HepG2 (cell line): ENCODE data around the gene DNAJC1. TPM values are rescaled to one million over a fixed set of nuclear protein-coding genes. Genes with fewer than 3 reads are reported as not detected.

ENCODE experiments used
- ATAC-seq: fragments of 200-7000 bp; cut with Tn5 transposase; 3 replicates; pipeline ENCODE4 v1.9.1; 2020; ENCODE audit warnings: mild to moderate bottlenecking, moderate library complexity
- BruUV-seq: library from RNA; stranded (reverse); fragments of 400-500 nt; replicated peaks from 2 replicates; lab custom pipeline; 2021; lab: Mats Ljungman, UMichigan
- CTCF ChIA-PET: fragments of 300-600 bp; formaldehyde crosslinking; extraction: SDS; loops from one replicate; lab custom pipeline; 2021; ENCODE audit warnings: low total read pairs, inconsistent platforms, low intra/inter-chr PET ratio; lab: Yijun Ruan, JAX
- POLR2A ChIA-PET: fragments of 350-600 bp; sonication (Branson Sonifier 250); formaldehyde crosslinking; loops from one replicate; lab custom pipeline; 2020; ENCODE audit warnings: antibody characterized with exemption, inconsistent platforms; lab: Yijun Ruan, JAX
- DNase-seq: peaks from one replicate; pipeline ENCODE4 v3.0.0-alpha.2; 2015; ENCODE audit warnings: low spot score
- FAIRE-seq: peaks from 3 replicates; lab custom pipeline; 2011; peaks lifted over from hg19 to GRCh38; lab: Jason Lieb, UNC
- H2AFZ ChIP-seq: one replicate; pipeline ENCODE4 v1.6.1; 2011; ENCODE audit warnings: low read length, inconsistent platforms
- H3K27ac ChIP-seq: fragments of 300-600 bp; 3 replicates; pipeline ENCODE4 v1.8.0; 2011; ENCODE audit warnings: mixed run types, mild to moderate bottlenecking, mixed read lengths, low read length, inconsistent platforms; ENCODE audit not compliant: insufficient read depth; ENCODE audit errors: extremely low read length
- H3K27me3 ChIP-seq, 2 experiments: fragments of 200-600 bp in 1 of 2; 2 replicates in 1 of 2; 3 replicates in 1 of 2; pipeline versions ENCODE4 v1.6.0 to v1.8.0; 2011; ENCODE audit warnings: low read length in 2 of 2, mild to moderate bottlenecking in 2 of 2, moderate library complexity in 2 of 2, inconsistent platforms in 1 of 2; ENCODE audit not compliant: insufficient read depth in 2 of 2, control insufficient read depth in 1 of 2
- H3K36me3 ChIP-seq, 2 experiments: fragments of 200-600 bp in 1 of 2; replicated peaks in 1 of 2; 2 replicates in 1 of 2; 3 replicates in 1 of 2; pipeline versions ENCODE4 v1.5.1 to v1.8.0; 2011; ENCODE audit warnings: low read length in 2 of 2, inconsistent platforms in 1 of 2; ENCODE audit not compliant: insufficient read depth in 2 of 2, control insufficient read depth in 1 of 2
- H3K4me1 ChIP-seq: 2 replicates; pipeline ENCODE4 v1.5.1; 2012; ENCODE audit warnings: low read length, inconsistent platforms; ENCODE audit not compliant: insufficient read depth
- H3K4me2 ChIP-seq: 2 replicates; pipeline ENCODE4 v1.6.0; 2011; ENCODE audit warnings: low read depth, low read length, inconsistent platforms
- H3K4me3 ChIP-seq, 3 experiments: fragments of 200-600 bp in 1 of 3; sonication (generic), shearing (Covaris generic) in 1 of 3; replicated peaks in 1 of 3; 2 replicates each; pipeline ENCODE4 v1.5.1; 2011 to 2016; ENCODE audit warnings: low read length in 3 of 3, inconsistent platforms in 2 of 3, low read depth in 2 of 3, mild to moderate bottlenecking in 2 of 3, control low read depth in 1 of 3, mixed read lengths in 1 of 3; ENCODE audit not compliant: insufficient read depth in 1 of 3
- H3K79me2 ChIP-seq: one replicate; pipeline ENCODE4 v1.6.1; 2011; ENCODE audit warnings: low read length, inconsistent platforms; ENCODE audit not compliant: insufficient read depth
- H3K9ac ChIP-seq: 2 replicates; pipeline ENCODE4 v1.6.0; 2011; ENCODE audit warnings: mild to moderate bottlenecking, low read depth, low read length, inconsistent platforms; ENCODE audit not compliant: insufficient read depth
- H3K9me3 ChIP-seq: 2 replicates; pipeline ENCODE4 v1.5.1; 2012; ENCODE audit warnings: mild to moderate bottlenecking, low read length
- H4K20me1 ChIP-seq: 2 replicates; pipeline ENCODE4 v1.6.0; 2011; ENCODE audit warnings: inconsistent platforms, mild to moderate bottlenecking, low read length, moderate library complexity; ENCODE audit not compliant: insufficient read depth
- GPBP1L1 ChIP-seq: sonication (generic); formaldehyde crosslinking; IDR thresholded peaks from 2 replicates; pipeline ENCODE4 v1.5.0; 2020; ENCODE audit warnings: mild to moderate bottlenecking, missing genetic modification reagents
- HNRNPL ChIP-seq: fragments of 200-400 bp; formaldehyde crosslinking; IDR thresholded peaks from 2 replicates; pipeline ENCODE4 v1.6.1; 2017; ENCODE audit warnings: mild to moderate bottlenecking, low read depth, low read length
- LCORL ChIP-seq, 2 experiments: fragments of 450-650 bp in 1 of 2; sonication (generic) in 1 of 2; formaldehyde crosslinking in 1 of 2; IDR thresholded peaks; 2 replicates each; pipeline versions ENCODE4 v1.5.0 to v1.6.1; 2017 to 2020; ENCODE audit warnings: antibody characterized with exemption in 1 of 2, missing genetic modification reagents in 1 of 2
- MLLT10 ChIP-seq: sonication (generic); formaldehyde crosslinking; IDR thresholded peaks from 2 replicates; pipeline ENCODE4 v1.4.0; 2020; ENCODE audit warnings: missing genetic modification reagents
- ZNF282 ChIP-seq: fragments of 450-650 bp; IDR thresholded peaks from 2 replicates; pipeline ENCODE4 v1.6.1; 2018; ENCODE audit not compliant: partially characterized antibody
- ZNF713 ChIP-seq: sonication (generic); formaldehyde crosslinking; IDR thresholded peaks from 2 replicates; pipeline ENCODE4 v1.4.0; 2020; ENCODE audit warnings: mild to moderate bottlenecking, missing genetic modification reagents
- ZNF83 ChIP-seq: sonication (generic); formaldehyde crosslinking; IDR thresholded peaks from 2 replicates; pipeline ENCODE4 v1.4.0; 2020; ENCODE audit warnings: missing genetic modification reagents, mild to moderate bottlenecking, borderline replicate concordance
- ZNF839 ChIP-seq: sonication (generic); formaldehyde crosslinking; IDR thresholded peaks from 2 replicates; pipeline ENCODE4 v1.4.0; 2020; ENCODE audit warnings: missing genetic modification reagents, mild to moderate bottlenecking, borderline replicate concordance
- ZXDC ChIP-seq: sonication (generic); formaldehyde crosslinking; IDR thresholded peaks from 2 replicates; pipeline ENCODE4 v1.5.0; 2020; ENCODE audit warnings: mild to moderate bottlenecking, missing genetic modification reagents
- WGBS: methylation state at CpG from one replicate; pipeline ENCODE4 v1.1.6; 2017; ENCODE audit warnings: low lambda C conversion rate; 5-methylcytosine and 5-hydroxymethylcytosine counted together
- in situ Hi-C: cut with HindIII; loops from 2 replicates; pipeline ENCODE4 v1.10.0; 2017; ENCODE audit warnings: low pct_unique_long_range_greater_than_20kb; ENCODE audit not compliant: extremely low pct_ligation_motif_present
- intact Hi-C: fragments of 100-400 bp; cut with micrococcal nuclease; formaldehyde crosslinking; loops from one replicate; pipeline ENCODE4 v1.10.0; 2022; ENCODE audit not compliant: unreplicated experiment
- polyA plus RNA-seq, 8 experiments: library from polyadenylated mRNA; depleted of rRNA in 3 of 8; stranded (reverse) in 7 of 8; unstranded in 1 of 8; fragments of >200 nt; fragmentation: Illumina TruSeq in 4 of 8; extraction: Trizol in 4 of 8; gene quantifications; 2 replicates each; pipeline versions ENCODE4 v1.2.1 to v1.2.3, GENCODE V29; 2011 to 2016; ENCODE audit warnings: low read depth in 4 of 8, missing spikeins in 1 of 8, mixed read lengths in 1 of 8; ENCODE audit not compliant: insufficient read depth in 1 of 8
- total RNA-seq, 5 experiments: library from RNA; depleted of rRNA; stranded (reverse); fragments of >200 nt; fragmentation: Illumina TruSeq; extraction: Trizol; gene quantifications; 2 replicates each; pipeline ENCODE4 v1.2.3, GENCODE V29; 2016; ENCODE audit warnings: low read depth in 1 of 5

DNAJC1 gene
- total and polyA plus RNA-seq, 2 of the 13 experiments (the other 11 are each of a cell fraction or from before 2014, with no cell fraction given): 9.9 to 16.6 TPM

- Histone ChIP-seq H3K9ac (no peak overlapping the region), H3K4me2 (no peak overlapping the region), H3K9me3 (no peaks in the 10 kb centered on the region), H3K27ac (no peak overlapping the region), H3K27me3 (no peaks in the 10 kb centered on the region), H4K20me1 (no peaks in the 10 kb centered on the region), H3K4me1 (no peaks in the 10 kb centered on the region), H3K36me3 (no peaks in the 10 kb centered on the region), H3K79me2 (no peaks in the 10 kb centered on the region), H2AFZ (no peak overlapping the region), H3K4me3 (no peak overlapping the region)
- CTCF ChIA-PET: no interaction called here
- 71% methylated on average over 5 of the region's 5 CpGs for WGBS
- in situ Hi-C loops: no loop called here
- no peak for TF ChIP-seq LCORL (IDR thresholded peaks at IDR 0.05)
- no peak for TF ChIP-seq LCORL (CRISPR knock-in tag; IDR thresholded peaks at IDR 0.05)
- TF ChIP-seq ZXDC (CRISPR knock-in tag): no peak
- TF ChIP-seq ZNF839: no peak
- TF ChIP-seq HNRNPL: no peak
- FAIRE-seq: no peak
- DNase-seq: no peak
- BruUV-seq: no TSS peak
- intact Hi-C loops: no loop called here
- ATAC-seq: no peak
- POLR2A ChIA-PET: no interaction called here
These were observed 114.6 kb downstream of the DNAJC1 start for GRCh38 chr10:21888959-21889358.

- no TSS peak for BruUV-seq
- Histone ChIP-seq H3K27ac (no peak overlapping the region), H3K9me3 (no peaks in the 10 kb centered on the region), H3K36me3 (no peaks in the 10 kb centered on the region), H3K4me1 (no peaks in the 10 kb centered on the region), H3K79me2 (no peaks in the 10 kb centered on the region), H3K27me3 (no peaks in the 10 kb centered on the region), H3K4me3 (no peak overlapping the region), H3K9ac (no peak overlapping the region), H3K4me2 (no peak overlapping the region), H2AFZ (no peak overlapping the region), H4K20me1 (no peaks in the 10 kb centered on the region)
- no peak for ATAC-seq
- DNase-seq: no peak
- ChIA-PET POLR2A (no interaction called here), CTCF (no interaction called here)
- intact Hi-C loops: no loop called here
- FAIRE-seq: no peak
- in situ Hi-C loops: no loop called here
- no peak for TF ChIP-seq ZNF713 (CRISPR knock-in tag)
- no peak for TF ChIP-seq MLLT10 (CRISPR knock-in tag)
- no peak for TF ChIP-seq GPBP1L1 (CRISPR knock-in tag)
- no peak for TF ChIP-seq ZNF282
- no peak for TF ChIP-seq ZNF83
These were observed 117.6 kb downstream of the DNAJC1 start for GRCh38 chr10:21885940-21886339.
